Sigmoid colon (tissue), 4 donors: Measurements from ENCODE around the gene SLC25A27.

Source experiments
- CTCF ChIP-seq, 4 experiments: fragments of 450-650 bp in 3 of 4; fragments of 200-600 bp in 1 of 4; IDR thresholded peaks; one replicate each; pipeline ENCODE4 v1.5.1; 2016 to 2019; ENCODE audit warnings: antibody characterized with exemption in 4 of 4, mild to moderate bottlenecking in 3 of 4, moderate library complexity in 2 of 4
- EP300 ChIP-seq, 4 donors: sonication (generic); formaldehyde crosslinking; IDR thresholded peaks; one replicate each; pipeline ENCODE4 v1.6.1; 2017; ENCODE audit warnings: antibody characterized with exemption in 4 of 4
- POLR2A ChIP-seq, 2 donors: fragments of 450-650 bp; IDR thresholded peaks; one replicate each; pipeline ENCODE4 v1.6.1; 2016; ENCODE audit warnings: antibody characterized with exemption in 2 of 2, mild to moderate bottlenecking in 2 of 2, moderate library complexity in 2 of 2
- POLR2AphosphoS5 ChIP-seq, 4 donors: sonication (generic); formaldehyde crosslinking; IDR thresholded peaks; one replicate each; pipeline ENCODE4 v1.6.1; 2017; ENCODE audit warnings: antibody characterized with exemption in 4 of 4

GRCh38 chr6:46719099-46719498 lies 66.3 kb downstream of the SLC25A27 start:
- no peak for TF ChIP-seq POLR2AphosphoS5 (IDR thresholded peaks at IDR 0.05)
- no peak for TF ChIP-seq CTCF (IDR thresholded peaks at IDR 0.05)
- no peak for TF ChIP-seq POLR2A (IDR thresholded peaks at IDR 0.05)
- TF ChIP-seq EP300 (IDR thresholded peaks at IDR 0.05), result no peak
